Measurements from ENCODE around the gene TNRC6B. TPM values are rescaled to one million over a fixed set of nuclear protein-coding genes. Genes with fewer than 3 reads are reported as not detected.
A peak's percentile ranks its signal among the peaks of the same experiment; 100 is the strongest.

The TNRC6B gene
- total and polyA plus RNA-seq, 5 experiments from 2014 or later, result 67.3 to 142 (median 116) TPM

DNA sequence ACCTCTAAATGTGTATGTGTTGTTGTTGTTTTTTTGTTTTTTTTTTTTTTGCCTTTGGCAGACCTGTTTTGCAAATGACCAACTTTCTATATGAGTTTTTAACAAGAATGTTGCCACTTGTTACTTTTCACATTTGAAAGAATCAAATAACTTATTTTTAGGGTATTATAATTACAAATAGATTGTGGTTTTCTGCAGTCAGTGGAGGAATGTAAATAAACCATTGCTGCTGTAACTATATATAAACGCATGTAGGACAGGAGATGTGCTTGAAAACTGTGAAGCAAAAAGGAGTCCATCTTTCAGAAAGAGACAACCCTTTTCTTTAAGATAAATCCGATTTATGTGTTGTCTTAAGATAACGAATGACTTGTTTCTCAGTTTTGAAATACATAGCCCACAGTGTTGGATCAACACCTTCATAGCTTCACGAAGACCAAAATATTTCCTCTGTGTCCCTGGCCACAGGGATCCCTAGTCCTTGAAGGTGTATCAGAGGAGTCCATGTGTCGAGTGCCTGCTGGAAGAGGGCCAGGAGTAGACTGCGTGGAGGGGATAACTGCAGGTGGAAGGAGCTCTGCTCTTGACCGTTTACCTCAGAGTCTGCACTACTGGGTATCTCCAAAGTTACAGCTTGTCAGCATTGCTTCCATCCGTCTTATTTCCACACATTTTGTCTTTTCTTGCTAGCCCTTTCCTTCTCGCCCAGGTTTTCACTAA lies 24.7 kb downstream of the TNRC6B start:
- Mint-ChIP-seq H3K36me3 (peaks cover 0 to 28% (median 2%) of the 10 kb centered on the region in 3 donors), H3K4me3 (peak overlapping the region in 7 of 10 donors; percentile 60 to 75 (median 71)), H3K9me3 (peaks cover 0 to 1% (median 0%) of the 10 kb centered on the region in 9 donors), H3K4me1 (peaks cover 33 to 77% (median 61%) of the 10 kb centered on the region in 4 donors), H3K27ac (peak overlapping the region; percentile 84 to 94 (median 90)), H3K27me3 (no peaks in the 10 kb centered on the region)
- POLR2A ChIA-PET, result interaction anchor here (0.6 to 2.5 kb wide), 5 partner anchors 9 to 158 kb away, joined by 3 to 11 read pairs (median 6); partner anchors contain the start of gene TNRC6B
- ATAC-seq, result no peak
- DNase-seq, result no peak

GRCh38 chr22:40203572-40203971 lies 25.8 kb downstream of the TNRC6B start:
- peaks cover 34 to 76% (median 66%) of the 10 kb centered on the region in 4 donors for H3K4me1 Mint-ChIP-seq
- H3K36me3 Mint-ChIP-seq, result peaks cover 0 to 24% (median 2%) of the 10 kb centered on the region in 3 donors
- H3K4me3 Mint-ChIP-seq, result peak overlapping the region; percentile 32 to 75 (median 66)
- DNase-seq (peak in 7 of 10 donors; percentile 16 to 72 (median 43)), ATAC-seq (peak; percentile 97 to 98)
- peaks cover 0 to 2% (median 0%) of the 10 kb centered on the region in 9 donors for H3K9me3 Mint-ChIP-seq
- no peaks in the 10 kb centered on the region for H3K27me3 Mint-ChIP-seq
- peak overlapping the region; percentile 56 to 94 (median 90) for H3K27ac Mint-ChIP-seq
- POLR2A ChIA-PET, result interaction anchor here (0.7 to 2.5 kb wide), 5 partner anchors 10 to 159 kb away, joined by 3 to 11 read pairs (median 6); partner anchors contain the start of gene TNRC6B

GRCh38 chr22:40204321-40205116 lies 26.8 kb downstream of the TNRC6B start:
- H3K9me3 Mint-ChIP-seq, result peaks cover 0 to 2% (median 0%) of the 10 kb centered on the region in 9 donors
- peak overlapping the region; percentile 56 to 94 (median 90) for H3K27ac Mint-ChIP-seq
- H3K36me3 Mint-ChIP-seq, result peaks cover 0 to 15% (median 2%) of the 10 kb centered on the region in 3 donors
- H3K4me3 Mint-ChIP-seq, result peak overlapping the region in 8 of 10 donors; percentile 32 to 75 (median 66)
- no peaks in the 10 kb centered on the region for H3K27me3 Mint-ChIP-seq
- POLR2A ChIA-PET, result interaction anchor here (1.0 kb wide), 1 partner anchor 9 kb away, joined by 5 read pairs; no protein-coding TSS in a partner anchor
- ATAC-seq, result no peak
- no peak for DNase-seq
- H3K4me1 Mint-ChIP-seq, result peaks cover 31 to 75% (median 62%) of the 10 kb centered on the region in 4 donors

DNA sequence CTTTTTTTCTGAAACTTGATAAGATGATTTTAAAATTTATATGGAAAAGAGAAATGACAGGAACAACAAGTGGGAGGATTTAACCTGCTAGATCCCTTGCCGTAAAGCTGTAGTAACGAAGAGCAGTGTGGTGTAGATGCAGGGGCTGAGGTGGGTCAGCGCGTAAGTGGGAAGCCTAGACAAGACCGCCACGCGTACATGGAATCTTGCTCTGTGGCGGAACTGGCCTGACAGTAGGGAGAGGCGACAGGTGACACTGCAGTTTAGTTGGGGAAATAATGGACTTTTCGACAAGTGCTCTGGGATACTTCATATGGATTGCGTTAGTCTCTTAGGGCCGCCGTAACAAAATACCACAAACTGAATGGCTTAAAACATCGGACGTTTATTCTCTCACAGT lies 28.8 kb downstream of the TNRC6B start:
- peaks cover 0 to 2% (median 0%) of the 10 kb centered on the region in 9 donors for H3K9me3 Mint-ChIP-seq
- peak overlapping the region in 6 of 10 donors; percentile 40 to 81 (median 52) for H3K27ac Mint-ChIP-seq

GRCh38 chr22:40210818-40211217 lies 33.1 kb downstream of the TNRC6B start:
- POLR2A ChIA-PET, result interaction anchor here (0.7 kb wide), 1 partner anchor 135 kb away, joined by 3 read pairs; the partner anchor contains the start of gene ADSL
- H3K36me3 Mint-ChIP-seq, result peaks cover 0 to 10% (median 2%) of the 10 kb centered on the region in 3 donors
- H3K27ac Mint-ChIP-seq, result peak overlapping the region; percentile 35 to 93 (median 82)
- peaks cover 0 to 2% (median 0%) of the 10 kb centered on the region in 9 donors for H3K9me3 Mint-ChIP-seq
- DNase-seq, result no peak
- H3K4me1 Mint-ChIP-seq, result peaks cover 46 to 79% (median 77%) of the 10 kb centered on the region in 4 donors
- no peaks in the 10 kb centered on the region for H3K27me3 Mint-ChIP-seq
- ATAC-seq, result peak; percentile 36 to 38
- peak overlapping the region in 8 of 10 donors; percentile 8 to 75 (median 38) for H3K4me3 Mint-ChIP-seq

More for the DNA sequence above, 28.8 kb downstream of the TNRC6B start:
- Mint-ChIP-seq H3K27me3 (no peaks in the 10 kb centered on the region), H3K4me3 (peak overlapping the region in 1 of 10 donors; percentile 25), H3K4me1 (peaks cover 40 to 79% (median 73%) of the 10 kb centered on the region in 4 donors), H3K36me3 (peaks cover 0 to 11% (median 2%) of the 10 kb centered on the region in 3 donors)
- POLR2A ChIA-PET, result interaction anchor here (0.6 to 1.8 kb wide), 3 partner anchors 9 to 117 kb away, joined by 3 to 5 read pairs (median 5); partner anchors contain the start of gene TNRC6B
- ATAC-seq (no peak), DNase-seq (no peak)

DNA sequence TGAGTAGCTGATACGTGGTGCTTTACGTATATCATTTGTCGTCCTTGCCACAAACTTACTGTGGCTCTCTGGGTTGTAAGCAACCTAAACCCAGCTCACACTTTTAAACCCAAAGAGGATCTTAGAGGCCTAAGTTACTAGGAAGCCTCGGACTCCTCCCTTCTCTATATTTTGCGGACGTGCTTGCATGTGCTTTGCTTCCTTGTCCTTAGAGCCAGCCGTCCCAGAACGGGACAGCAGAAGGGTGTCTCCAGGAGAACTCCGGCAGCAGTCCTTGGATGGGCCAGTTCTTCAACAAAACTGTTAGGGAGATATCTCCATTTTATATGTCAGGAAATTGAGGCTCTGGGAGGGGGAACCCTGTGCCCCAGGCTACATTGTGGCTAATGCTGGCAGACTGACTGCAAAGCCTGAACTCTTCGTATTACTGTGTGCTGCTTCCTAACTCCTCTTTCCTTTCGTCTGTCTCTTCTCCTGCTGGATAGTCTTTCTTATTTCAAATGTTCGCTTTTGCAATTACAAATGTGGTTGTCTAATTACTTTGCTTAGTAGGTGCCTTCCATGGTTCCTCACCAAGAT lies 33.8 kb downstream of the TNRC6B start:
- H3K4me3 Mint-ChIP-seq, result peak overlapping the region in 5 of 10 donors; percentile 42 to 75 (median 49)
- no peak for ATAC-seq
- no peak for DNase-seq
- H3K4me1 Mint-ChIP-seq, result peaks cover 50 to 87% (median 83%) of the 10 kb centered on the region in 4 donors
- H3K9me3 Mint-ChIP-seq, result peaks cover 0 to 2% (median 0%) of the 10 kb centered on the region in 9 donors
- H3K27ac Mint-ChIP-seq, result peak overlapping the region; percentile 52 to 93 (median 80)
- peaks cover 0 to 9% (median 0%) of the 10 kb centered on the region in 3 donors for H3K36me3 Mint-ChIP-seq
- no peaks in the 10 kb centered on the region for H3K27me3 Mint-ChIP-seq
- POLR2A ChIA-PET, result no interaction called here

- Mint-ChIP-seq H3K36me3 (peaks cover 0 to 8% (median 0%) of the 10 kb centered on the region in 3 donors), H3K4me3 (peak overlapping the region in 5 of 10 donors; percentile 25 to 75 (median 49)), H3K27ac (peak overlapping the region; percentile 52 to 93 (median 76)), H3K9me3 (peaks cover 0 to 2% (median 0%) of the 10 kb centered on the region in 9 donors), H3K4me1 (peaks cover 55 to 92% (median 87%) of the 10 kb centered on the region in 4 donors), H3K27me3 (no peaks in the 10 kb centered on the region)
- POLR2A ChIA-PET, result interaction anchor here (0.6 kb wide), 1 partner anchor 15 kb away, joined by 3 read pairs; no protein-coding TSS in a partner anchor
- ATAC-seq (no peak), DNase-seq (no peak)
Measured at GRCh38 chr22:40212121-40212520, 34.4 kb downstream of the TNRC6B start.

DNA sequence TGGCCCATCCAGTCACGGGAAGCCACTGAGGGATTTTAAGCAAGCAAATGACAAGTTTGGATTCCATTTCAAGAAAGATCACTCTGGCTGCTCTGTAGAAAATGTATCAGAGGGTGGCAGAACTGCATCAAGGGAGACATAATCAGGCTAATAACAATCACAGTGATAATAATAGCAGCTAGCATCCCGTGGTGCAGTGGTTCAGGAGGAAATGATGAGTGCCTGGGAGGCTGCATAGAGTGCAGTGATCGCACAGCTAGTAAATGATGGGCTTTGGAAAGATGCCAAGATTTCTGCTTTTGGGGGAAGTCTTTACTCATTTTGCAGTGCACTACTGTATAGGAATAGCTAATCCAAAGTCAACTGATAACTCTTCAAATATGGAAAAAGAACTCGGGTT lies 35.8 kb downstream of the TNRC6B start:
- ATAC-seq (no peak), DNase-seq (no peak)
- Mint-ChIP-seq H3K36me3 (peaks cover 0 to 8% (median 0%) of the 10 kb centered on the region in 3 donors), H3K4me1 (peaks cover 53 to 94% (median 87%) of the 10 kb centered on the region in 4 donors), H3K9me3 (no peaks in the 10 kb centered on the region), H3K27me3 (no peaks in the 10 kb centered on the region), H3K4me3 (peak overlapping the region in 7 of 10 donors; percentile 20 to 76 (median 43)), H3K27ac (peak overlapping the region; percentile 42 to 94 (median 78))
- POLR2A ChIA-PET, result interaction anchor here (0.9 kb wide), 1 partner anchor 9 kb away, joined by 5 read pairs; no protein-coding TSS in a partner anchor

- peak overlapping the region in 7 of 10 donors; percentile 55 to 88 (median 77) for H3K4me3 Mint-ChIP-seq
- no peaks in the 10 kb centered on the region for H3K9me3 Mint-ChIP-seq
- H3K36me3 Mint-ChIP-seq, result peaks cover 0 to 11% (median 0%) of the 10 kb centered on the region in 3 donors
- ATAC-seq (no peak), DNase-seq (no peak)
- H3K27ac Mint-ChIP-seq, result peak overlapping the region; percentile 61 to 94 (median 87)
- peaks cover 60 to 95% (median 92%) of the 10 kb centered on the region in 4 donors for H3K4me1 Mint-ChIP-seq
- POLR2A ChIA-PET, result interaction anchor here (0.6 to 1.8 kb wide), 4 partner anchors 8 to 171 kb away, joined by 5 to 6 read pairs (median 5); partner anchors contain the start of gene ADSL
- H3K27me3 Mint-ChIP-seq, result no peaks in the 10 kb centered on the region
Measured at GRCh38 chr22:40215266-40215665, 37.5 kb downstream of the TNRC6B start.

DNA sequence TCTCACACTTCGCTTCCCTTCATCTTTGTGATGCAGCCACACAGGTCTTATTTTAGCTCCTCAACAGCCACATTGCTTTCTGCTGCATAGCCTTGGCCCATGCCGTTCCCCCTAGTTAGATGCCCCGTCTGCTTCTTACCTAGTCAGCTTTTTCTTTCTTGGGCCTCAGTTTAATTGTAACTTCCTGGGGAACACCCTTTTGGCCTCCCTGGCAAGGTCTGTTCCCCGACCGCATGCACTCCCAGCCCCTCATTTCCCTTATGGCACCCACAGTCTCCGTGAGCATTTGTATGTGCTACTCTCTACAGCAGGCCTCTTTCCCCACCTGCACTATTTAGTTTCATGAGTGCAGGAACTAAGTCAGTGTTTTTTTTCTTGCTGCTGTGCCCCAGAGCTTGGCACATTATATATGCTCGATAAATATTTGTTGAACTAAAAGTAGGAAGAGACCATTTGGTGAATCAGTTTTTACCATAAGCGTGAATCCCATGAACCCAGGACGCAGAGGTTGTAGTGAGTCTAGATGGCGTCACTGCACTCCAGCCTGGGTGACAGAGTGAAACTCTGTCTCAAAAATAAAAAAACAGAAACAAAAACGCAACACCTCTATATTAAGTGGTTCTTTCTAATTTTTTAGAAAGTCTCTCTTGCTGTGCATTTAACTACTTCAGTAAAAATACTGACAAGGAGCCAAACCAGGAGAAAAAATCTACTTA lies 38.5 kb downstream of the TNRC6B start:
- H3K4me3 Mint-ChIP-seq, result peak overlapping the region; percentile 32 to 88 (median 70)
- ATAC-seq (peak; percentile 60 to 69), DNase-seq (peak in 5 of 10 donors; percentile 14 to 35 (median 25))
- no peaks in the 10 kb centered on the region for H3K27me3 Mint-ChIP-seq
- peaks cover 59 to 94% (median 89%) of the 10 kb centered on the region in 4 donors for H3K4me1 Mint-ChIP-seq
- H3K9me3 Mint-ChIP-seq, result no peaks in the 10 kb centered on the region
- peak overlapping the region; percentile 85 to 94 (median 90) for H3K27ac Mint-ChIP-seq
- peaks cover 0 to 11% (median 0%) of the 10 kb centered on the region in 3 donors for H3K36me3 Mint-ChIP-seq
- POLR2A ChIA-PET, result interaction anchor here (0.6 to 1.8 kb wide), 4 partner anchors 9 to 172 kb away, joined by 5 to 6 read pairs (median 5); partner anchors contain the start of gene ADSL

GRCh38 chr22:40218152-40218551 lies 40.4 kb downstream of the TNRC6B start:
- Mint-ChIP-seq H3K4me3 (peak overlapping the region; percentile 12 to 81 (median 59)), H3K27ac (peak overlapping the region in 9 of 10 donors; percentile 87 to 95 (median 91)), H3K27me3 (no peaks in the 10 kb centered on the region), H3K36me3 (peaks cover 0 to 14% (median 0%) of the 10 kb centered on the region in 3 donors), H3K4me1 (peaks cover 55 to 91% (median 87%) of the 10 kb centered on the region in 4 donors), H3K9me3 (no peaks in the 10 kb centered on the region)
- POLR2A ChIA-PET, result interaction anchor here (0.6 to 1.2 kb wide), 11 partner anchors 8 to 222 kb away, joined by 3 to 6 read pairs (median 3); partner anchors contain the start of gene TNRC6B
- DNase-seq (peak in 1 of 10 donors; percentile 39), ATAC-seq (peak; percentile 30 to 62)

Measured in naive thymus-derived CD8-positive, alpha-beta T cell (primary cell).